ENCODE results near the gene PLA2G4D.

PLA2G4D gene

GRCh38 chr15:42121682-42122081, 27.3 kb upstream of the PLA2G4D start:
- DNase-seq = no peak

GRCh38 chr15:42121021-42121420, 26.7 kb upstream of the PLA2G4D start:
- DNase-seq = no peak

- no peak for DNase-seq
Observed at GRCh38 chr15:42120285-42120684, 25.9 kb upstream of the PLA2G4D start.

GRCh38 chr15:42119446-42119760, 25.0 kb upstream of the PLA2G4D start:
- DNase-seq = no peak

GRCh38 chr15:42118650-42119445, 24.5 kb upstream of the PLA2G4D start:
- DNase-seq = peak; percentile 54

GRCh38 chr15:42111924-42112323, 17.6 kb upstream of the PLA2G4D start:
- DNase-seq = no peak

GRCh38 chr15:42110367-42110766, 16.0 kb upstream of the PLA2G4D start:
- no peak for DNase-seq

GRCh38 chr15:42108806-42109205, 14.4 kb upstream of the PLA2G4D start:
- DNase-seq = no peak

- no peak for DNase-seq
Observed at GRCh38 chr15:42108189-42108588, 13.8 kb upstream of the PLA2G4D start.

GRCh38 chr15:42107473-42107872, 13.1 kb upstream of the PLA2G4D start:
- peak; percentile 76 for DNase-seq

GRCh38 chr15:42106288-42106687, 11.9 kb upstream of the PLA2G4D start:
- DNase-seq = no peak

GRCh38 chr15:42104095-42104891, 9.9 kb upstream of the PLA2G4D start:
- DNase-seq = no peak

GRCh38 chr15:42102646-42103235, 8.4 kb upstream of the PLA2G4D start:
- DNase-seq = no peak

GRCh38 chr15:42101861-42102260, 7.5 kb upstream of the PLA2G4D start:
- no peak for DNase-seq

GRCh38 chr15:42100021-42100800, 5.8 kb upstream of the PLA2G4D start:
- DNase-seq = no peak

- no peak for DNase-seq
Observed at GRCh38 chr15:42097018-42097417, 2.7 kb upstream of the PLA2G4D start.

- no peak for DNase-seq
Observed at GRCh38 chr15:42093966-42094365, 396 bp downstream of the PLA2G4D start.

- DNase-seq = no peak
Observed at GRCh38 chr15:42092398-42093318, 1.7 kb downstream of the PLA2G4D start.

- DNase-seq = peak; percentile 45
Observed at GRCh38 chr15:42091753-42092397, 2.5 kb downstream of the PLA2G4D start.

- no peak for DNase-seq
Observed at GRCh38 chr15:42090781-42091180, 3.6 kb downstream of the PLA2G4D start.

GRCh38 chr15:42090370-42090769, 4.0 kb downstream of the PLA2G4D start:
- no peak for DNase-seq

- no peak for DNase-seq
Observed at GRCh38 chr15:42089942-42090341, 4.4 kb downstream of the PLA2G4D start.
